Loucy (cell line): Measurements from ENCODE around the gene PSMC3.

Source experiments
- H2AFZ ChIP-seq: fragments of 200-600 bp; sonication (generic); 2 replicates; pipeline ENCODE4 v1.6.0; 2016; ENCODE audit warnings: antibody characterized with exemption, mild to moderate bottlenecking, low read length, moderate library complexity
- H3F3A ChIP-seq: fragments of 200-600 bp; 2 replicates; pipeline ENCODE4 v1.6.0; 2016; ENCODE audit warnings: antibody characterized with exemption, low read depth, mild to moderate bottlenecking
- H3K27me3 ChIP-seq: fragments of 200-600 bp; sonication (generic); 2 replicates; pipeline ENCODE4 v1.6.1; 2014; ENCODE audit warnings: low read length, mild to moderate bottlenecking; ENCODE audit not compliant: insufficient read depth, poor library complexity, severe bottlenecking
- H3K36me3 ChIP-seq: fragments of 200-600 bp; sonication (generic); 2 replicates; pipeline ENCODE4 v1.6.1; 2016; ENCODE audit warnings: low read length; ENCODE audit not compliant: insufficient read depth
- H3K4me1 ChIP-seq: fragments of 200-600 bp; sonication (generic); 2 replicates; pipeline ENCODE4 v1.5.1; 2014; ENCODE audit warnings: low read length, mild to moderate bottlenecking; ENCODE audit not compliant: insufficient read depth, poor library complexity, severe bottlenecking
- H3K4me2 ChIP-seq: fragments of 200-600 bp; sonication (generic); 2 replicates; pipeline ENCODE4 v1.6.0; 2014; ENCODE audit warnings: antibody characterized with exemption, low read length, low read depth, mild to moderate bottlenecking; ENCODE audit not compliant: poor library complexity, severe bottlenecking
- H3K4me3 ChIP-seq: fragments of 200-600 bp; sonication (generic); 2 replicates; pipeline ENCODE4 v1.5.1; 2014; ENCODE audit warnings: low read length, mild to moderate bottlenecking, mixed read lengths; ENCODE audit not compliant: poor library complexity, severe bottlenecking
- H3K79me2 ChIP-seq: fragments of 200-600 bp; sonication (generic); 2 replicates; pipeline ENCODE4 v1.6.1; 2014; ENCODE audit warnings: low read length; ENCODE audit not compliant: insufficient read depth
- H3K9ac ChIP-seq: fragments of 200-600 bp; sonication (generic); 2 replicates; pipeline ENCODE4 v1.6.0; 2014; ENCODE audit warnings: mild to moderate bottlenecking, low read depth, low read length, moderate library complexity; ENCODE audit not compliant: poor library complexity, severe bottlenecking
- H3K9me2 ChIP-seq: fragments of 200-600 bp; sonication (generic); replicated peaks from 2 replicates; pipeline ENCODE4 v1.6.1; 2016; ENCODE audit warnings: low read depth, low read length, mixed read lengths
- H3K9me3 ChIP-seq: fragments of 200-600 bp; sonication (generic); 2 replicates; pipeline ENCODE4 v1.6.1; 2014; ENCODE audit warnings: mild to moderate bottlenecking, antibody characterized with exemption, low read length, low read depth; ENCODE audit not compliant: insufficient read depth
- H4K20me1 ChIP-seq: fragments of 200-600 bp; sonication (generic); 2 replicates; pipeline ENCODE4 v1.6.0; 2014; ENCODE audit warnings: antibody characterized with exemption, low read length, mild to moderate bottlenecking; ENCODE audit not compliant: insufficient read depth, poor library complexity, severe bottlenecking
- EZH2phosphoT487 ChIP-seq: fragments of 200-600 bp; IDR thresholded peaks from 2 replicates; pipeline ENCODE4 v1.6.1; 2018; ENCODE audit warnings: antibody characterized with exemption, mild to moderate bottlenecking, moderate library complexity, borderline replicate concordance
- TF ChIP-seq, protein P1 (sequence below): fragments of 200-600 bp; sonication (generic); conservative IDR thresholded peaks from 2 replicates; pipeline ENCODE4 v1.5.1; 2014; ENCODE audit warnings: mild to moderate bottlenecking, antibody characterized with exemption, low read length

Gene PSMC3

DNA sequence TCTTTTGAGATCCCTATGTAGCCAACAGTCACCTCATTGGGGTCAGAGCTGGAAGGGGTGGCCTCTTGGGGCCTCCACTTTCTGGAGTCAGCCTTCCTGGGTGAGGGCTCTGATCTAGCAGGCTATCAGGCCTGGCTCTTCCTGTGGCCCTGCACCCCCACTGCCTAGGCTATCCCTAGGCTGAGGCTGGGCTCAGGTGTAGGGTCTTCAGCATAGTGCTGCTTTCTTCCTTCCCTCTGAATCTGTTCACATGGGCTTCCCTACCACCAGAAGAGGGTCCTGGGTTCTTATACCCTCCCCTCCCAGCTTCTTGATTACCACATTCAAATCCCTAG, 47.4 kb downstream of the PSMC3 start:
- Histone ChIP-seq H3K27me3 (no peaks in the 10 kb centered on the region), H3K9me3 (no peaks in the 10 kb centered on the region), H3K4me2 (no peak overlapping the region), H2AFZ (no peak overlapping the region; the same call in 1 of the 2 replicates), H3K36me3 (no peaks in the 10 kb centered on the region), H3K9me2 (no peaks in the 10 kb centered on the region; the same call in 1 of the 2 replicates), H4K20me1 (no peaks in the 10 kb centered on the region), H3F3A (no peaks in the 10 kb centered on the region), H3K4me3 (no peak overlapping the region), H3K4me1 (peaks cover 24% of the 10 kb centered on the region), H3K79me2 (no peaks in the 10 kb centered on the region), H3K9ac (peak overlapping the region; percentile 28)
- TF ChIP-seq, protein P1, sequence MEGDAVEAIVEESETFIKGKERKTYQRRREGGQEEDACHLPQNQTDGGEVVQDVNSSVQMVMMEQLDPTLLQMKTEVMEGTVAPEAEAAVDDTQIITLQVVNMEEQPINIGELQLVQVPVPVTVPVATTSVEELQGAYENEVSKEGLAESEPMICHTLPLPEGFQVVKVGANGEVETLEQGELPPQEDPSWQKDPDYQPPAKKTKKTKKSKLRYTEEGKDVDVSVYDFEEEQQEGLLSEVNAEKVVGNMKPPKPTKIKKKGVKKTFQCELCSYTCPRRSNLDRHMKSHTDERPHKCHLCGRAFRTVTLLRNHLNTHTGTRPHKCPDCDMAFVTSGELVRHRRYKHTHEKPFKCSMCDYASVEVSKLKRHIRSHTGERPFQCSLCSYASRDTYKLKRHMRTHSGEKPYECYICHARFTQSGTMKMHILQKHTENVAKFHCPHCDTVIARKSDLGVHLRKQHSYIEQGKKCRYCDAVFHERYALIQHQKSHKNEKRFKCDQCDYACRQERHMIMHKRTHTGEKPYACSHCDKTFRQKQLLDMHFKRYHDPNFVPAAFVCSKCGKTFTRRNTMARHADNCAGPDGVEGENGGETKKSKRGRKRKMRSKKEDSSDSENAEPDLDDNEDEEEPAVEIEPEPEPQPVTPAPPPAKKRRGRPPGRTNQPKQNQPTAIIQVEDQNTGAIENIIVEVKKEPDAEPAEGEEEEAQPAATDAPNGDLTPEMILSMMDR, result no peak
- no peak for TF ChIP-seq EZH2phosphoT487

DNA sequence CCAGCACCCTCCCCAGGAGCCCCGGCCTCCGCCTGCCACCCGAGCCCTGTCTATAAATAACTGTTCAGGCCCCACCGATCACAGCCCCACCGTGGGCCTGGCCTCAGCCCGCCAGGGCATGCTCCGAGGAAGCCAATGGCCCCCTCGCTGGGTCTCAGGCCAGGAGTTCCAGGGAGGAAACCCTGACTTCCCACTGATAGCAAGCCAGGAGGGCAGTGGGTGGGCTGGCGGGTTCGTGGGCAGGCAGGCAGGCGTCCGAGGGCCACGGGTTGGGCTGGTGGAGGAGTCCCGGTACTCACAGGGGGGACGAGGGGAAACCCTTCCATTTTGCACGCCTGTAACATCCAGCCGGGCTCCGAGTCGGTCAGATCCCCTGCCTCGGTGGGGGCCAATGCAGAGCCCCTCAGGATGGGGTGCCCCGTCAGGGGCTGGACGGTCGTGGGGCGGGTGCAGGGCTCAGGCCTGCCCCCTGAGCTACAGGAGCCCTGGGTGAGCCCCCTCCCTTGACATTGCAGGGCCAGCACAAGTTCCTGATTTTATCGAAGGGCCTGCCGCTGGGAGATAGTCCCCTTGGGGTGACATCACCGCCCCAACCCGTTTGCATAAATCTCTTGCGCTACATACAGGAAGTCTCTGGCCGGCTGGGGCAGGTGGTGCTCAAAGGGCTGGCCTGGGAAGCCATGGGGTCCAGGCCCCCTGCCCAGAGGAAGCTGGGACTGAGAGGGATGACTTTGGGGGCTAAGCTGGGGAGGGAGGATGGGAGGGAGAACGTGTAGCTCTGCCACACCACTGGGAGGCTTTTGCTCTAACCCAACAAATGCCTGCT, 48.0 kb downstream of the PSMC3 start, which contains the start of gene SPI1:
SPI1 (minus strand) TSS at position 538 of the 826 bp plus-strand sequence; CDS start at position 344, 194 bp downstream.
- no peaks in the 10 kb centered on the region for H3K36me3 ChIP-seq
- H2AFZ ChIP-seq, result no peak within 1 kb of the TSS; the same call in 1 of the 2 replicates

GRCh38 chr11:47377571-47378009, 48.6 kb downstream of the PSMC3 start:
- peak overlapping the region; percentile 28 for H3K9ac ChIP-seq
- no peaks in the 10 kb centered on the region for H3K36me3 ChIP-seq
- no peaks in the 10 kb centered on the region for H3K27me3 ChIP-seq
- no peak overlapping the region for H2AFZ ChIP-seq
- no peaks in the 10 kb centered on the region for H3K9me3 ChIP-seq
- H3K4me2 ChIP-seq, result no peak overlapping the region
- no peaks in the 10 kb centered on the region for H3F3A ChIP-seq
- H4K20me1 ChIP-seq, result no peaks in the 10 kb centered on the region
- no peaks in the 10 kb centered on the region for H3K79me2 ChIP-seq
- H3K9me2 ChIP-seq, result no peaks in the 10 kb centered on the region; the same call in 1 of the 2 replicates
- no peak overlapping the region for H3K4me3 ChIP-seq
- H3K4me1 ChIP-seq, result peaks cover 22% of the 10 kb centered on the region
- TF ChIP-seq, protein P1, result no peak
- TF ChIP-seq EZH2phosphoT487, result no peak

More for the DNA sequence above, 48.0 kb downstream of the PSMC3 start, which contains the start of gene SPI1:
- peaks cover 24% of the 10 kb centered on the region for H3K4me1 ChIP-seq
- peak within 1 kb of the TSS; percentile 28 for H3K9ac ChIP-seq
- no peaks in the 10 kb centered on the region for H3K9me3 ChIP-seq
- H3K4me2 ChIP-seq, result no peak within 1 kb of the TSS
- H3K4me3 ChIP-seq, result no peak within 1 kb of the TSS
- no peaks in the 10 kb centered on the region for H3K79me2 ChIP-seq
- H3K9me2 ChIP-seq, result no peaks in the 10 kb centered on the region; the same call in 1 of the 2 replicates
- TF ChIP-seq, protein P1, result no peak
- TF ChIP-seq EZH2phosphoT487, result no peak
- H3F3A ChIP-seq, result no peaks in the 10 kb centered on the region
- H4K20me1 ChIP-seq, result no peaks in the 10 kb centered on the region
- H3K27me3 ChIP-seq, result no peaks in the 10 kb centered on the region
